Progenitor cell of endocrine pancreas (in vitro differentiated cells): Measurements from ENCODE around the gene TNPO1. TPM values are rescaled to one million over a fixed set of nuclear protein-coding genes. Genes with fewer than 3 reads are reported as not detected.

ENCODE experiments used
- DNase-seq: peaks from one replicate; pipeline ENCODE4 v3.0.0; 2021; ENCODE audit warnings: low spot score; ENCODE audit not compliant: unreplicated experiment
- H3K27ac Mint-ChIP-seq: 2 replicates; pipeline ENCODE4 v1.8.0; 2021; ENCODE audit warnings: mild to moderate bottlenecking, moderate library complexity, mixed read lengths
- H3K27me3 Mint-ChIP-seq: 2 replicates; pipeline ENCODE4 v1.8.0; 2021; ENCODE audit warnings: mixed read lengths
- H3K36me3 Mint-ChIP-seq: 2 replicates; pipeline ENCODE4 v1.8.0; 2022; ENCODE audit warnings: mixed read lengths; ENCODE audit not compliant: insufficient read depth
- H3K4me1 Mint-ChIP-seq: 2 replicates; pipeline ENCODE4 v1.8.0; 2021; ENCODE audit warnings: low read depth, mixed read lengths
- H3K4me3 Mint-ChIP-seq: 2 replicates; pipeline ENCODE4 v1.8.0; 2021; ENCODE audit warnings: low read depth, mild to moderate bottlenecking, moderate library complexity, mixed read lengths
- H3K9me3 Mint-ChIP-seq: 2 replicates; pipeline ENCODE4 v1.8.0; 2021; ENCODE audit warnings: low read depth, mixed read lengths
- CTCF ChIP-seq: fragments of 200-600 bp; sonication (generic); IDR thresholded peaks from one replicate; pipeline ENCODE4 v1.5.0; 2021; ENCODE audit warnings: antibody characterized with exemption, mild to moderate bottlenecking; ENCODE audit not compliant: unreplicated experiment
- total RNA-seq: library from RNA; stranded (reverse); gene quantifications from 2 replicates; pipeline ENCODE4 v1.2.1, GENCODE V29; 2021

Gene TNPO1
- total RNA-seq, 1 donor from 2014 or later = 149 TPM

GRCh38 chr5:72936893-72937292 is 120.4 kb downstream of the TNPO1 start:
- Mint-ChIP-seq H3K4me3 (no peak overlapping the region), H3K4me1 (peaks cover 13% of the 10 kb centered on the region), H3K36me3 (no peaks in the 10 kb centered on the region), H3K27me3 (no peaks in the 10 kb centered on the region), H3K27ac (no peak overlapping the region), H3K9me3 (peaks cover 5% of the 10 kb centered on the region)
- DNase-seq = no peak
- TF ChIP-seq CTCF = no peak

DNA sequence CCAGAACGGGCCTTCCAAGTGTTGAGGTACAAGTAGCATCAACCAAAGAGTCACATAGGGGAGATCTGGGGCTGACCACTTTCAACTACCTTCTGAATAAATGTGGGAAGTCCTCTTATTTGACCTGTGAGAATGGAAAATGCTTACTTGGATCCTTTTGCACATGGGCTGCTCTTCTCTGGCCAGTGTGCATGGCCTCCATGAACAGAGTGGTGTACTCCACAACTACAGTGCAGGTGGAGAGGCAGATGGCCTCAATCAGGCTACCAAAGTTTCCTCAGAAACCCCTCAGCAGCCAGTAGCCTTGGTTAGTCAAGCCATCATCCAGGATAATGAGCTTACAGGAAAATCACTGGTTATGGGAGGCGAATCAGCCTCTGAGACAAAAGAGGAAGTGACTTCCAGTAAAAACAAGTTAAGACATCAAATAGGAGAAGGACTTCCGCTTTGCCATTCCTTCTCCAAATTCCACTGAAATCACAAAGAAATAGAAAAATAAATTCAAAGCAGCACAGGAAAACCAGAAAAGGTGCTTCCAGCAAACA is 121.1 kb downstream of the TNPO1 start:
- Mint-ChIP-seq H3K36me3 (no peaks in the 10 kb centered on the region), H3K27me3 (no peaks in the 10 kb centered on the region), H3K4me3 (no peak overlapping the region), H3K4me1 (peaks cover 13% of the 10 kb centered on the region), H3K27ac (no peak overlapping the region), H3K9me3 (peaks cover 5% of the 10 kb centered on the region)
- no peak for DNase-seq
- no peak for TF ChIP-seq CTCF

- Mint-ChIP-seq H3K4me1 (peaks cover 13% of the 10 kb centered on the region), H3K4me3 (no peak overlapping the region), H3K9me3 (peaks cover 5% of the 10 kb centered on the region), H3K27me3 (no peaks in the 10 kb centered on the region), H3K36me3 (no peaks in the 10 kb centered on the region), H3K27ac (no peak overlapping the region)
- TF ChIP-seq CTCF = no peak
- no peak for DNase-seq
Observed at GRCh38 chr5:72938206-72938605, 121.7 kb downstream of the TNPO1 start.

DNA sequence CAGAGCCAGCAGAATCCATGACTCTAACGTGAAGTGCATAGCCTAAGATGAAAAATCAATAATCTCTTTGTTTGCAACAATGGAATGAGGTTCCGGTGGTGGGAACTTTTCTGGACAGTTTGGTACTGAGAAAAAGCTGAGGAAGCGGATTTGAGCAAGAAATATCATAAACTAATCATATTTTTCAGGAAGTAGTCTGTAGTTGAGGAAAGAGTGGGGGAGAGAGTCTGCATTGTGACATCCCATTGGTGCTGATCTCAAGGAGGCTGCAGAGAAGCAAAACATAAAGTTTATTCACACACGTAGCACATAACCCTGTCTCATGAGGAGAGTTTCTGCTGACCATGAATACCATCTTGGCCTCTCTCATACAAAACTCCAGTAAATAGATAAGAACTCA is 123.6 kb downstream of the TNPO1 start:
- TF ChIP-seq CTCF = no peak
- Mint-ChIP-seq H3K4me1 (peaks cover 13% of the 10 kb centered on the region), H3K4me3 (no peak overlapping the region), H3K27ac (no peak overlapping the region), H3K9me3 (no peaks in the 10 kb centered on the region), H3K36me3 (no peaks in the 10 kb centered on the region), H3K27me3 (no peaks in the 10 kb centered on the region)
- DNase-seq = no peak

GRCh38 chr5:72943307-72943706 is 126.8 kb downstream of the TNPO1 start:
- Mint-ChIP-seq H3K36me3 (no peaks in the 10 kb centered on the region), H3K27ac (no peak overlapping the region), H3K4me3 (no peak overlapping the region), H3K4me1 (peaks cover 11% of the 10 kb centered on the region), H3K27me3 (peaks cover under 1% of the 10 kb centered on the region), H3K9me3 (no peaks in the 10 kb centered on the region)
- no peak for TF ChIP-seq CTCF
- DNase-seq = no peak
